Activated CD4-positive, alpha-beta memory T cell treated with anti-CD3 and anti-CD28 coated beads for 36 hours (primary cell): Measurements from ENCODE around the gene PEAK1. TPM values are rescaled to one million over a fixed set of nuclear protein-coding genes. Genes with fewer than 3 reads are reported as not detected.

Source experiments
- CTCF ChIA-PET: fragments of 350-600 bp; sonication (Branson Sonifier 250); formaldehyde crosslinking; loops from one replicate; lab custom pipeline; 2021; ENCODE audit warnings: antibody characterized with exemption, inconsistent platforms; lab: Charles Lee
- POLR2A ChIA-PET: fragments of 350-600 bp; sonication (Branson Sonifier 250); formaldehyde crosslinking; loops from one replicate; lab custom pipeline; 2021; ENCODE audit warnings: antibody characterized with exemption; lab: Charles Lee
- DNase-seq: peaks from one replicate; pipeline ENCODE4 v3.0.0-alpha.2; 2020
- H3K27ac Mint-ChIP-seq: one replicate; pipeline ENCODE4 v1.8.0; 2021; ENCODE audit warnings: mixed read lengths
- H3K27me3 Mint-ChIP-seq: one replicate; pipeline ENCODE4 v1.8.0; 2021; ENCODE audit warnings: mixed read lengths
- H3K36me3 Mint-ChIP-seq: one replicate; pipeline ENCODE4 v1.8.0; 2021; ENCODE audit warnings: mixed read lengths
- H3K4me1 Mint-ChIP-seq: one replicate; pipeline ENCODE4 v1.8.0; 2021; ENCODE audit warnings: low read depth, mixed read lengths
- H3K4me3 Mint-ChIP-seq: one replicate; pipeline ENCODE4 v1.8.0; 2021; ENCODE audit warnings: mild to moderate bottlenecking, mixed read lengths
- H3K9me3 Mint-ChIP-seq: one replicate; pipeline ENCODE4 v1.8.0; 2021; ENCODE audit warnings: mixed read lengths
- intact Hi-C: fragments of 100-400 bp; cut with micrococcal nuclease; formaldehyde crosslinking; loops from one replicate; pipeline ENCODE4 v1.15.1; 2023
- total RNA-seq, 2 experiments: library from RNA; stranded (reverse); gene quantifications; one replicate each; pipeline ENCODE4 v1.2.3, GENCODE V29; 2021

PEAK1 gene
- total RNA-seq, 2 experiments from 2014 or later: 15.6 to 18.3 TPM

GRCh38 chr15:77349666-77350065 is 70.2 kb downstream of the PEAK1 start:
- intact Hi-C loops: no loop called here
- CTCF ChIA-PET: no interaction called here
- POLR2A ChIA-PET: no interaction called here

GRCh38 chr15:77348511-77348910 is 71.4 kb downstream of the PEAK1 start:
- Mint-ChIP-seq H3K4me3 (no peak overlapping the region), H3K4me1 (no peaks in the 10 kb centered on the region), H3K27ac (no peak overlapping the region), H3K27me3 (no peaks in the 10 kb centered on the region), H3K9me3 (no peaks in the 10 kb centered on the region), H3K36me3 (peaks cover 6% of the 10 kb centered on the region)
- POLR2A ChIA-PET: no interaction called here
- no peak for DNase-seq
- CTCF ChIA-PET: no interaction called here
- intact Hi-C loops: no loop called here

More at GRCh38 chr15:77349666-77350065, 70.2 kb downstream of the PEAK1 start:
- Mint-ChIP-seq H3K27ac (no peak overlapping the region), H3K4me1 (no peaks in the 10 kb centered on the region), H3K4me3 (no peak overlapping the region), H3K27me3 (no peaks in the 10 kb centered on the region), H3K9me3 (no peaks in the 10 kb centered on the region), H3K36me3 (peaks cover 6% of the 10 kb centered on the region)
- DNase-seq: no peak

GRCh38 chr15:77347197-77347596 is 72.7 kb downstream of the PEAK1 start:
- H3K4me1 Mint-ChIP-seq: no peaks in the 10 kb centered on the region
- ChIA-PET POLR2A (no interaction called here), CTCF (no interaction called here)
- intact Hi-C loops: no loop called here
- peaks cover 4% of the 10 kb centered on the region for H3K9me3 Mint-ChIP-seq
- DNase-seq: no peak
- H3K4me3 Mint-ChIP-seq: no peak overlapping the region
- H3K27me3 Mint-ChIP-seq: no peaks in the 10 kb centered on the region
- no peak overlapping the region for H3K27ac Mint-ChIP-seq
- peaks cover 6% of the 10 kb centered on the region for H3K36me3 Mint-ChIP-seq

GRCh38 chr15:77346245-77347036 is 73.5 kb downstream of the PEAK1 start:
- Mint-ChIP-seq H3K27ac (no peak overlapping the region), H3K4me1 (no peaks in the 10 kb centered on the region), H3K4me3 (no peak overlapping the region), H3K9me3 (peaks cover 9% of the 10 kb centered on the region), H3K27me3 (no peaks in the 10 kb centered on the region), H3K36me3 (peaks cover 8% of the 10 kb centered on the region)
- ChIA-PET CTCF (no interaction called here), POLR2A (no interaction called here)
- intact Hi-C loops: no loop called here
- DNase-seq: no peak

GRCh38 chr15:77342807-77343206 is 77.1 kb downstream of the PEAK1 start:
- no peak overlapping the region for H3K4me3 Mint-ChIP-seq
- peaks cover 9% of the 10 kb centered on the region for H3K9me3 Mint-ChIP-seq
- intact Hi-C loops: no loop called here
- H3K36me3 Mint-ChIP-seq: peaks cover 8% of the 10 kb centered on the region
- no peak for DNase-seq
- H3K27me3 Mint-ChIP-seq: no peaks in the 10 kb centered on the region
- no peak overlapping the region for H3K27ac Mint-ChIP-seq
- no peaks in the 10 kb centered on the region for H3K4me1 Mint-ChIP-seq
- ChIA-PET CTCF (no interaction called here), POLR2A (no interaction called here)

- no peak overlapping the region for H3K27ac Mint-ChIP-seq
- no peak overlapping the region for H3K4me3 Mint-ChIP-seq
- H3K9me3 Mint-ChIP-seq: peaks cover 9% of the 10 kb centered on the region
- ChIA-PET POLR2A (no interaction called here), CTCF (no interaction called here)
- H3K27me3 Mint-ChIP-seq: peaks cover 1% of the 10 kb centered on the region
- intact Hi-C loops: no loop called here
- H3K4me1 Mint-ChIP-seq: no peaks in the 10 kb centered on the region
- no peak for DNase-seq
- peaks cover 7% of the 10 kb centered on the region for H3K36me3 Mint-ChIP-seq
Measured at GRCh38 chr15:77340245-77340644, 79.7 kb downstream of the PEAK1 start.

GRCh38 chr15:77336006-77336405 is 83.9 kb downstream of the PEAK1 start:
- POLR2A ChIA-PET: no interaction called here

GRCh38 chr15:77335298-77335697 is 84.6 kb downstream of the PEAK1 start:
- CTCF ChIA-PET: no interaction called here
- intact Hi-C loops: no loop called here
- H3K4me3 Mint-ChIP-seq: no peak overlapping the region
- POLR2A ChIA-PET: no interaction called here
- no peak for DNase-seq
- no peaks in the 10 kb centered on the region for H3K36me3 Mint-ChIP-seq
- H3K27me3 Mint-ChIP-seq: peaks cover 1% of the 10 kb centered on the region
- no peak overlapping the region for H3K27ac Mint-ChIP-seq
- H3K4me1 Mint-ChIP-seq: no peaks in the 10 kb centered on the region
- H3K9me3 Mint-ChIP-seq: no peaks in the 10 kb centered on the region

More at GRCh38 chr15:77336006-77336405, 83.9 kb downstream of the PEAK1 start:
- no peak overlapping the region for H3K27ac Mint-ChIP-seq
- H3K4me3 Mint-ChIP-seq: no peak overlapping the region
- H3K9me3 Mint-ChIP-seq: no peaks in the 10 kb centered on the region
- no peaks in the 10 kb centered on the region for H3K36me3 Mint-ChIP-seq
- no peaks in the 10 kb centered on the region for H3K4me1 Mint-ChIP-seq
- H3K27me3 Mint-ChIP-seq: peaks cover 1% of the 10 kb centered on the region
- intact Hi-C loops: no loop called here
- CTCF ChIA-PET: no interaction called here
- no peak for DNase-seq

GRCh38 chr15:77333166-77333565 is 86.7 kb downstream of the PEAK1 start:
- CTCF ChIA-PET: no interaction called here
- Mint-ChIP-seq H3K4me1 (no peaks in the 10 kb centered on the region), H3K27ac (no peak overlapping the region), H3K4me3 (no peak overlapping the region), H3K9me3 (no peaks in the 10 kb centered on the region), H3K27me3 (peaks cover 1% of the 10 kb centered on the region), H3K36me3 (no peaks in the 10 kb centered on the region)
- POLR2A ChIA-PET: no interaction called here
- no peak for DNase-seq
- intact Hi-C loops: no loop called here

- POLR2A ChIA-PET: no interaction called here
Measured at GRCh38 chr15:77329202-77329601, 90.7 kb downstream of the PEAK1 start.

GRCh38 chr15:77327844-77328529 is 91.9 kb downstream of the PEAK1 start:
- ChIA-PET POLR2A (no interaction called here), CTCF (no interaction called here)
- no peaks in the 10 kb centered on the region for H3K36me3 Mint-ChIP-seq
- no peaks in the 10 kb centered on the region for H3K9me3 Mint-ChIP-seq
- H3K4me1 Mint-ChIP-seq: no peaks in the 10 kb centered on the region
- no peaks in the 10 kb centered on the region for H3K27me3 Mint-ChIP-seq
- H3K27ac Mint-ChIP-seq: no peak overlapping the region
- intact Hi-C loops: no loop called here
- no peak for DNase-seq
- no peak overlapping the region for H3K4me3 Mint-ChIP-seq

More at GRCh38 chr15:77329202-77329601, 90.7 kb downstream of the PEAK1 start:
- no peak overlapping the region for H3K4me3 Mint-ChIP-seq
- intact Hi-C loops: no loop called here
- no peaks in the 10 kb centered on the region for H3K4me1 Mint-ChIP-seq
- no peaks in the 10 kb centered on the region for H3K36me3 Mint-ChIP-seq
- no peak for DNase-seq
- H3K27ac Mint-ChIP-seq: no peak overlapping the region
- H3K9me3 Mint-ChIP-seq: no peaks in the 10 kb centered on the region
- CTCF ChIA-PET: no interaction called here
- H3K27me3 Mint-ChIP-seq: no peaks in the 10 kb centered on the region

GRCh38 chr15:77327168-77327567 is 92.7 kb downstream of the PEAK1 start:
- no peak overlapping the region for H3K27ac Mint-ChIP-seq
- DNase-seq: no peak
- no peaks in the 10 kb centered on the region for H3K4me1 Mint-ChIP-seq
- POLR2A ChIA-PET: no interaction called here
- CTCF ChIA-PET: no interaction called here
- H3K9me3 Mint-ChIP-seq: no peaks in the 10 kb centered on the region
- H3K4me3 Mint-ChIP-seq: no peak overlapping the region
- intact Hi-C loops: no loop called here
- H3K36me3 Mint-ChIP-seq: no peaks in the 10 kb centered on the region
- no peaks in the 10 kb centered on the region for H3K27me3 Mint-ChIP-seq

- no peaks in the 10 kb centered on the region for H3K9me3 Mint-ChIP-seq
- H3K4me1 Mint-ChIP-seq: no peaks in the 10 kb centered on the region
- no peak overlapping the region for H3K4me3 Mint-ChIP-seq
Measured at GRCh38 chr15:77326366-77326765, 93.5 kb downstream of the PEAK1 start.

More at GRCh38 chr15:77326366-77326765, 93.5 kb downstream of the PEAK1 start:
- Mint-ChIP-seq H3K36me3 (peaks cover 1% of the 10 kb centered on the region), H3K27me3 (no peaks in the 10 kb centered on the region), H3K27ac (no peak overlapping the region)
- ChIA-PET CTCF (no interaction called here), POLR2A (no interaction called here)
- no peak for DNase-seq
- intact Hi-C loops: no loop called here
